H9 (cell line): ENCODE data around the gene LIG3. TPM values are rescaled to one million over a fixed set of nuclear protein-coding genes. Genes with fewer than 3 reads are reported as not detected.

Experiments used
- DNase-seq: peaks from one replicate; pipeline ENCODE4 v3.0.0-alpha.2; 2017
- H2AFZ ChIP-seq: one replicate; pipeline ENCODE4 v1.6.1; 2013; ENCODE audit warnings: mild to moderate bottlenecking, low read length, control low read depth, moderate library complexity
- H2AK5ac ChIP-seq: 2 replicates; pipeline ENCODE4 v1.6.1; 2013; ENCODE audit warnings: low read length, control low read depth, mixed read lengths; ENCODE audit not compliant: insufficient read length
- H2BK120ac ChIP-seq: one replicate; pipeline ENCODE4 v1.6.1; 2013; ENCODE audit warnings: low read depth, mild to moderate bottlenecking, low read length, control low read depth, inconsistent platforms; ENCODE audit not compliant: poor library complexity, severe bottlenecking
- H2BK12ac ChIP-seq: 2 replicates; pipeline ENCODE4 v1.6.1; 2013; ENCODE audit warnings: low read length, control low read depth, mixed read lengths, low read depth; ENCODE audit not compliant: insufficient read length
- H2BK15ac ChIP-seq: 2 replicates; pipeline ENCODE4 v1.6.1; 2013; ENCODE audit warnings: low read depth, low read length, control low read depth
- H2BK20ac ChIP-seq: one replicate; pipeline ENCODE4 v1.6.1; 2013; ENCODE audit warnings: low read depth, mild to moderate bottlenecking, low read length, control low read depth, inconsistent platforms; ENCODE audit not compliant: poor library complexity, severe bottlenecking
- H2BK5ac ChIP-seq: 2 replicates; pipeline ENCODE4 v1.6.1; 2013; ENCODE audit warnings: low read length, control low read depth, mixed read lengths; ENCODE audit not compliant: insufficient read length
- H3K14ac ChIP-seq: 2 replicates; pipeline ENCODE4 v1.6.1; 2013; ENCODE audit warnings: low read length, control low read depth; ENCODE audit not compliant: insufficient read depth
- H3K18ac ChIP-seq: 2 replicates; pipeline ENCODE4 v1.6.1; 2013; ENCODE audit warnings: low read depth, mild to moderate bottlenecking, mixed read lengths, low read length, control low read depth; ENCODE audit not compliant: insufficient read length
- H3K23ac ChIP-seq: 2 replicates; pipeline ENCODE4 v1.6.1; 2013; ENCODE audit warnings: low read length, control low read depth, mixed read lengths, low read depth; ENCODE audit not compliant: insufficient read length
- H3K23me2 ChIP-seq: 2 replicates; pipeline ENCODE4 v1.6.1; 2013; ENCODE audit warnings: low read depth, mild to moderate bottlenecking, mixed read lengths, low read length, control low read depth; ENCODE audit not compliant: insufficient read length, poor library complexity, severe bottlenecking
- H3K27ac ChIP-seq: 2 replicates; pipeline ENCODE4 v1.5.1; 2013; ENCODE audit warnings: low read length, control low read depth, mixed read lengths, low read depth; ENCODE audit not compliant: insufficient read length
- H3K27me3 ChIP-seq: 2 replicates; pipeline ENCODE4 v1.6.1; 2013; ENCODE audit warnings: low read length, control low read depth, inconsistent platforms; ENCODE audit not compliant: insufficient read depth
- H3K4ac ChIP-seq: 2 replicates; pipeline ENCODE4 v1.6.1; 2013; ENCODE audit warnings: low read depth, mild to moderate bottlenecking, control low read depth, inconsistent platforms, low read length, moderate library complexity
- H3K4me1 ChIP-seq: 2 replicates; pipeline ENCODE4 v1.6.1; 2013; ENCODE audit warnings: low read length, control low read depth, inconsistent platforms; ENCODE audit not compliant: insufficient read depth
- H3K4me2 ChIP-seq: 2 replicates; pipeline ENCODE4 v1.6.1; 2013; ENCODE audit warnings: low read length, control low read depth, mixed read lengths; ENCODE audit not compliant: insufficient read length, insufficient read depth
- H3K56ac ChIP-seq: 2 replicates; pipeline ENCODE4 v1.6.1; 2013; ENCODE audit warnings: low read depth, mild to moderate bottlenecking, mixed read lengths, low read length, control low read depth; ENCODE audit not compliant: insufficient read length
- H3K79me1 ChIP-seq: 2 replicates; pipeline ENCODE4 v1.6.1; 2013; ENCODE audit warnings: low read depth, mild to moderate bottlenecking, moderate library complexity, low read length, control low read depth, inconsistent platforms; ENCODE audit not compliant: insufficient read depth, poor library complexity, severe bottlenecking
- H3K79me2 ChIP-seq: 2 replicates; pipeline ENCODE4 v1.6.1; 2013; ENCODE audit warnings: low read length, control low read depth, inconsistent platforms; ENCODE audit not compliant: insufficient read depth
- H3K9ac ChIP-seq: 2 replicates; pipeline ENCODE4 v1.6.1; 2013; ENCODE audit warnings: low read length, control low read depth, mixed read lengths; ENCODE audit not compliant: insufficient read length; ENCODE audit errors: extremely low read depth
- H3K9me3 ChIP-seq: one replicate; pipeline ENCODE4 v1.6.1; 2013; ENCODE audit warnings: low read depth, low read length, inconsistent platforms; ENCODE audit not compliant: control insufficient read depth
- H3T11ph ChIP-seq: one replicate; pipeline ENCODE4 v1.6.1; 2013; ENCODE audit warnings: mild to moderate bottlenecking, low read length, control low read depth, inconsistent platforms
- H4K20me1 ChIP-seq: one replicate; pipeline ENCODE4 v1.6.1; 2013; ENCODE audit not compliant: control insufficient read depth, insufficient read length, insufficient read depth
- H4K5ac ChIP-seq: 2 replicates; pipeline ENCODE4 v1.6.1; 2013; ENCODE audit warnings: low read depth, mild to moderate bottlenecking, mixed read lengths, low read length, control low read depth; ENCODE audit not compliant: insufficient read length
- H4K8ac ChIP-seq: replicated peaks from 2 replicates; pipeline ENCODE4 v1.6.1; 2013; ENCODE audit warnings: low read length, control low read depth, mixed read lengths, low read depth; ENCODE audit not compliant: insufficient read length
- H4K91ac ChIP-seq: 2 replicates; pipeline ENCODE4 v1.6.1; 2013; ENCODE audit warnings: low read depth, mild to moderate bottlenecking, moderate library complexity, mixed read lengths, low read length, control low read depth; ENCODE audit not compliant: insufficient read length
- H3K27ac Mint-ChIP-seq, 3 experiments: 2 replicates in 2 of 3; 3 replicates in 1 of 3; pipeline ENCODE4 v1.8.0; 2020 to 2021; ENCODE audit warnings: mixed read lengths in 3 of 3, mild to moderate bottlenecking in 1 of 3, moderate library complexity in 1 of 3
- H3K27me3 Mint-ChIP-seq: 2 replicates; pipeline ENCODE4 v1.8.0; 2021; ENCODE audit warnings: low read depth, mild to moderate bottlenecking, moderate library complexity, mixed read lengths
- H3K36me3 Mint-ChIP-seq, 3 experiments: 2 replicates in 2 of 3; 3 replicates in 1 of 3; pipeline ENCODE4 v1.8.0; 2020 to 2021; ENCODE audit warnings: low read depth in 3 of 3, mixed read lengths in 3 of 3; ENCODE audit not compliant: insufficient read depth in 1 of 3
- H3K4me1 Mint-ChIP-seq, 2 experiments: 2 replicates each; pipeline ENCODE4 v1.8.0; 2020; ENCODE audit warnings: mixed read lengths in 2 of 2
- H3K4me3 Mint-ChIP-seq, 2 experiments: 2 replicates in 1 of 2; 3 replicates in 1 of 2; pipeline ENCODE4 v1.8.0; 2020 to 2021; ENCODE audit warnings: mild to moderate bottlenecking in 2 of 2, mixed read lengths in 2 of 2, moderate library complexity in 1 of 2
- H3K9me3 Mint-ChIP-seq, 2 experiments: 2 replicates in 1 of 2; 3 replicates in 1 of 2; pipeline ENCODE4 v1.8.0; 2020; ENCODE audit warnings: mild to moderate bottlenecking in 2 of 2, mixed read lengths in 2 of 2, moderate library complexity in 1 of 2
- CTCF ChIP-seq: fragments of 200-600 bp; sonication (generic); conservative IDR thresholded peaks from 3 replicates; pipeline ENCODE4 v1.8.0; 2021; ENCODE audit warnings: antibody characterized with exemption, mild to moderate bottlenecking
- WGBS: extraction: QIAGEN DNeasy Blood & Tissue Kit; methylation state at CpG from one replicate; pipeline ENCODE4 v1.1.7; 2013; ENCODE audit warnings: missing lambda C conversion rate, low lambda C conversion rate, mixed read lengths; ENCODE audit not compliant: insufficient read length; ENCODE audit errors: extremely low coverage; 5-methylcytosine and 5-hydroxymethylcytosine counted together
- total RNA-seq: library from RNA; stranded (reverse); gene quantifications from 2 replicates; pipeline ENCODE4 v1.2.1, GENCODE V29; 2021

The LIG3 gene
- total RNA-seq, 1 experiment from 2014 or later: 96.0 TPM

- whole genome bisulfite sequencing: no CpG with 5 or more reads among the region's 1 CpG
- peaks cover 0 to 3% of the 10 kb centered on the region in 2 experiments; a peak in 2 of 5 replicates for H3K9me3 Mint-ChIP-seq
- Histone ChIP-seq H3K56ac (no peak overlapping the region), H4K91ac (no peak overlapping the region), H3K9ac (no peak overlapping the region), H3K27ac (no peak overlapping the region), H3K14ac (no peak overlapping the region), H3K4me2 (no peak overlapping the region), H2AFZ (no peak overlapping the region), H2BK20ac (no peak overlapping the region), H2BK15ac (no peak overlapping the region), H3K79me1 (no peaks in the 10 kb centered on the region), H3K4me1 (no peaks in the 10 kb centered on the region), H2AK5ac (no peak overlapping the region), H3T11ph (no peak overlapping the region), H3K4ac (no peak overlapping the region), H4K8ac (no peak overlapping the region), H3K79me2 (peaks cover 9% of the 10 kb centered on the region; the same call in 1 of the 2 replicates), H4K20me1 (no peaks in the 10 kb centered on the region), H2BK5ac (no peak overlapping the region), H3K23me2 (peaks cover 9% of the 10 kb centered on the region), H3K18ac (no peak overlapping the region), H3K9me3 (no peaks in the 10 kb centered on the region), H2BK120ac (no peak overlapping the region), H4K5ac (no peak overlapping the region), H2BK12ac (no peak overlapping the region), H3K27me3 (no peaks in the 10 kb centered on the region; the same call in 1 of the 2 replicates), H3K23ac (no peak overlapping the region)
- DNase-seq: no peak
- H3K4me3 Mint-ChIP-seq: no peak overlapping the region
- TF ChIP-seq CTCF: no peak
- peaks cover 6 to 15% of the 10 kb centered on the region in 2 experiments for H3K4me1 Mint-ChIP-seq
- peaks cover 4 to 8% (median 6%) of the 10 kb centered on the region in 3 experiments; a peak in 4 of 7 replicates for H3K36me3 Mint-ChIP-seq
- no peak overlapping the region for H3K27ac Mint-ChIP-seq
- H3K27me3 Mint-ChIP-seq: peaks cover 31% of the 10 kb centered on the region
These were observed 21.9 kb upstream of the LIG3 start for GRCh38 chr17:34958438-34958837.
